GM12878 (cell line): Measurements from ENCODE around the gene SPSB3. TPM values are rescaled to one million over a fixed set of nuclear protein-coding genes. Genes with fewer than 3 reads are reported as not detected.

Experiments used
- ATAC-seq: fragments of 200-7000 bp; cut with Tn5 transposase; 3 replicates; pipeline ENCODE4 v1.9.1; 2020; ENCODE audit warnings: mild to moderate bottlenecking, moderate library complexity
- BruUV-seq: library from RNA; stranded (reverse); fragments of 400-500 nt; replicated peaks from 2 replicates; lab custom pipeline; 2021; lab: Mats Ljungman, UMichigan
- CTCF ChIA-PET: fragments of 300-600 bp; sonication (Branson Sonifier 250); formaldehyde crosslinking; extraction: SDS; loops from one replicate; lab custom pipeline; 2021; ENCODE audit warnings: inconsistent platforms; lab: Yijun Ruan, JAX
- POLR2A ChIA-PET: fragments of 350-600 bp; formaldehyde crosslinking; extraction: SDS; loops from one replicate; lab custom pipeline; 2021; ENCODE audit warnings: inconsistent platforms; lab: Charles Lee
- RAD21 ChIA-PET: fragments of 300-600 bp; sonication (Branson Sonifier 250); formaldehyde crosslinking; loops from one replicate; lab custom pipeline; 2023; ENCODE audit warnings: antibody characterized with exemption; ENCODE audit not compliant: unreplicated experiment; lab: Charles Lee
- SMC1A ChIA-PET: fragments of 300-600 bp; sonication (Branson Sonifier 250); formaldehyde crosslinking; loops from one replicate; lab custom pipeline; 2023; ENCODE audit not compliant: unreplicated experiment, uncharacterized antibody; lab: Charles Lee
- DNase-seq: peaks from one replicate; pipeline ENCODE4 v3.0.0-alpha.2; 2011; ENCODE audit warnings: low read depth, low spot score
- FAIRE-seq: peaks from 3 replicates; lab custom pipeline; 2011; peaks lifted over from hg19 to GRCh38; lab: Jason Lieb, UNC
- H2AFZ ChIP-seq: 2 replicates; pipeline ENCODE4 v1.6.0; 2011; ENCODE audit warnings: low read depth, low read length, control low read depth; ENCODE audit not compliant: control insufficient read depth
- H3K27ac ChIP-seq: 2 replicates; pipeline ENCODE4 v1.5.1; 2011; ENCODE audit warnings: control low read depth; ENCODE audit not compliant: control insufficient read depth, insufficient read depth
- H3K27me3 ChIP-seq, 2 experiments: replicated peaks in 1 of 2; 2 replicates each; pipeline versions ENCODE4 v1.6.0 to v1.6.1; 2011; ENCODE audit warnings: low read length in 1 of 2; ENCODE audit not compliant: control insufficient read depth in 2 of 2, insufficient read depth in 2 of 2
- H3K36me3 ChIP-seq, 2 experiments: 2 replicates each; pipeline ENCODE4 v1.5.1; 2011; ENCODE audit warnings: low read length in 1 of 2; ENCODE audit not compliant: control insufficient read depth in 2 of 2, insufficient read depth in 2 of 2
- H3K4me1 ChIP-seq: 2 replicates; pipeline ENCODE4 v1.6.1; 2011; ENCODE audit warnings: mild to moderate bottlenecking, low read length, moderate library complexity, mixed read lengths; ENCODE audit not compliant: control insufficient read depth, insufficient read depth
- H3K4me2 ChIP-seq: 2 replicates; pipeline ENCODE4 v1.6.0; 2011; ENCODE audit warnings: control low read depth; ENCODE audit not compliant: control insufficient read depth, insufficient read depth
- H3K4me3 ChIP-seq: fragments of 200-600 bp; sonication (generic); 2 replicates; pipeline ENCODE4 v1.5.1; 2016
- H3K79me2 ChIP-seq: 2 replicates; pipeline ENCODE4 v1.6.0; 2011; ENCODE audit warnings: low read length; ENCODE audit not compliant: control insufficient read depth, insufficient read depth
- H3K9ac ChIP-seq: 2 replicates; pipeline ENCODE4 v1.8.0; 2011; ENCODE audit warnings: low read length, control low read depth, mixed read lengths; ENCODE audit not compliant: control insufficient read depth, insufficient read depth
- H3K9me3 ChIP-seq: replicated peaks from 3 replicates; pipeline ENCODE4 v1.5.1; 2011; ENCODE audit warnings: mild to moderate bottlenecking, low read length; ENCODE audit not compliant: control insufficient read depth, insufficient read depth
- H4K20me1 ChIP-seq: 2 replicates; pipeline ENCODE4 v1.6.0; 2011; ENCODE audit not compliant: control insufficient read depth, insufficient read depth
- ETV6 ChIP-seq, 2 experiments: fragments of 450-650 bp in 1 of 2; IDR thresholded peaks in 1 of 2; conservative IDR thresholded peaks in 1 of 2; 2 replicates each; pipeline ENCODE4 v1.6.1; 2014; ENCODE audit warnings: antibody characterized with exemption in 1 of 2, borderline replicate concordance in 1 of 2, low read depth in 1 of 2, mild to moderate bottlenecking in 1 of 2, moderate library complexity in 1 of 2
- RAD21 ChIP-seq: IDR thresholded peaks from 2 replicates; pipeline ENCODE4 v1.6.1; 2011; ENCODE audit warnings: mild to moderate bottlenecking, low read depth, low read length, moderate library complexity; ENCODE audit not compliant: insufficient read depth
- TCF12 ChIP-seq: IDR thresholded peaks from 2 replicates; pipeline ENCODE4 v1.6.1; 2011; ENCODE audit warnings: low read depth, mild to moderate bottlenecking, low read length
- YBX1 ChIP-seq: fragments of 450-650 bp; IDR thresholded peaks from 2 replicates; pipeline ENCODE4 v1.6.1; 2016; ENCODE audit warnings: antibody characterized with exemption
- WGBS: methylation state at CpG from one replicate; pipeline ENCODE4 v1.1.6; 2016; ENCODE audit warnings: low lambda C conversion rate; ENCODE audit not compliant: insufficient replicate concordance, insufficient coverage; ENCODE audit errors: missing lambda C conversion rate; 5-methylcytosine and 5-hydroxymethylcytosine counted together
- in situ Hi-C: fragments of 300-500 bp; cut with MboI; formaldehyde crosslinking; loops from 9 replicates; pipeline ENCODE4 v1.14.3; 2018; ENCODE audit warnings: mixed read lengths
- intact Hi-C: fragments of 100-400 bp; cut with micrococcal nuclease; formaldehyde crosslinking; loops from one replicate; pipeline ENCODE4 v1.14.2; 2022; ENCODE audit not compliant: unreplicated experiment
- polyA plus RNA-seq, 11 experiments: library from polyadenylated mRNA; depleted of rRNA in 4 of 11; unstranded in 6 of 11; stranded (reverse) in 5 of 11; fragments of >200 nt; fragmentation: Nextera tagmentation in 4 of 11; fragmentation: Illumina TruSeq in 1 of 11; extraction: Ambion mirVana in 4 of 11; extraction: Trizol in 1 of 11; gene quantifications; 1 replicate in 1 of 11; 2 replicates in 10 of 11; pipeline versions ENCODE4 v1.2.1 to v1.2.3, GENCODE V29; 2011 to 2016; ENCODE audit warnings: inconsistent platforms in 2 of 11, missing spikeins in 2 of 11, low read depth in 1 of 11
- total RNA-seq, 4 experiments: library from RNA; depleted of rRNA in 3 of 4; stranded (reverse); fragments of >200 nt in 3 of 4; fragmentation: Illumina TruSeq in 1 of 4; extraction: Trizol in 1 of 4; gene quantifications; 2 replicates each; pipeline versions ENCODE4 v1.2.1 to v1.2.3, GENCODE V29; 2013 to 2021
- TF ChIP-seq, protein P1 (sequence below): IDR thresholded peaks from 2 replicates; pipeline ENCODE4 v1.6.1; 2012; ENCODE audit warnings: low read depth, low read length, improper control_type of control experiment
- TF ChIP-seq, protein P2 (sequence below), 3 experiments: IDR thresholded peaks in 2 of 3; conservative IDR thresholded peaks in 1 of 3; 2 replicates each; pipeline ENCODE4 v1.5.1; 2011; ENCODE audit warnings: low read depth in 3 of 3, low read length in 3 of 3, mild to moderate bottlenecking in 3 of 3, control low read depth in 2 of 3, moderate library complexity in 2 of 3, inconsistent platforms in 1 of 3, mixed read lengths in 1 of 3; ENCODE audit not compliant: control insufficient read depth in 2 of 3, insufficient read depth in 1 of 3; ENCODE audit errors: extremely low read depth in 1 of 3

SPSB3 gene
- total and polyA plus RNA-seq, 10 of the 15 experiments (the other 5 are each of a cell fraction or from before 2014, with no cell fraction given): 0.31 to 26.9 (median 14.0) TPM

DNA sequence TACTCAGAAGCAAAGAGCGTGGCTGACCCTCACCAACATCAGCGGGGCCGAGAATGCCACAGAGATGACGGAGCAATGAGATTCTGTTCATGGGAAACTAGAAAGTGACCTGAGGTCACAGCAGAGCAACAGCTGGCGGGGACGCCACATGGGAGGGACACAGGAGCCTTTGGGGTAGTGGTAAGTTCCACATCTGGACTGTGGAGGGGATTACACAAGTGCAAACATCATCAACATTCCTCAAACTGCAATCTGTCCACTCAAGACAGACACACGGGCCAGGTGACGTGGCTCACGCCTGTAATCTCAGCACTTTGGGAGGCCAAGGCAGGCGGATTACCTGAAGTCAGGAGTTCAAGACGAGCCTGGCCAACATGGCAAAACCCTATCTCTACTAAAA is 33.1 kb upstream of the SPSB3 start (continued):
- TF ChIP-seq, protein P1, sequence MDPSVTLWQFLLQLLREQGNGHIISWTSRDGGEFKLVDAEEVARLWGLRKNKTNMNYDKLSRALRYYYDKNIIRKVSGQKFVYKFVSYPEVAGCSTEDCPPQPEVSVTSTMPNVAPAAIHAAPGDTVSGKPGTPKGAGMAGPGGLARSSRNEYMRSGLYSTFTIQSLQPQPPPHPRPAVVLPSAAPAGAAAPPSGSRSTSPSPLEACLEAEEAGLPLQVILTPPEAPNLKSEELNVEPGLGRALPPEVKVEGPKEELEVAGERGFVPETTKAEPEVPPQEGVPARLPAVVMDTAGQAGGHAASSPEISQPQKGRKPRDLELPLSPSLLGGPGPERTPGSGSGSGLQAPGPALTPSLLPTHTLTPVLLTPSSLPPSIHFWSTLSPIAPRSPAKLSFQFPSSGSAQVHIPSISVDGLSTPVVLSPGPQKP: no peak

DNA sequence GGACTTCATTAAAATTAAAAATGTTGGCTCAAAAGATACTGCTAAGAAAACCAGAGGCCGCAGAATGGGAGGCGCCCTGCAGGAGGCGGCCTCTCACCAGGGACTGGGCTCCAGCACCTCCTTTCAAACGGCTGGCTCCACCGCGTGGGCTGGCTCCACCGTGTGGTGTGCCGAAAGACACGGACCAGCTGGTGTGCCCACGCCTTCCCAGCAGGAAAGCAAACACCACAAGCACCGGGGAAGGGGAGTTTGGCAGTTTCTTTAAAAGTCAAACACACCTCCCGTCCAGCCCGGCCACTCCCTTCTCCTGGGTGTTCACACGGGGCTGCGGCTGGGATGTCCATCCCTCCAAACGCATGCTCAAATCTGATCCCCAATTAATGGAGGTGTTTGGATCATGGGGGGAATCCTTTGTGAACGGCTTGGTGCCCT is 30.4 kb upstream of the SPSB3 start:
- Histone ChIP-seq H3K9me3 (no peaks in the 10 kb centered on the region), H3K4me1 (no peaks in the 10 kb centered on the region), H3K27ac (no peak overlapping the region), H3K4me2 (no peak overlapping the region), H2AFZ (no peak overlapping the region), H3K79me2 (no peaks in the 10 kb centered on the region), H3K27me3 (no peaks in the 10 kb centered on the region), H4K20me1 (no peaks in the 10 kb centered on the region), H3K4me3 (no peak overlapping the region), H3K9ac (no peak overlapping the region), H3K36me3 (peaks cover 0 to 1% of the 10 kb centered on the region in 2 experiments; a peak in 3 of 4 replicates)
- ATAC-seq (peak; percentile 67), FAIRE-seq (no peak), DNase-seq (no peak)
- TF ChIP-seq, protein P2, sequence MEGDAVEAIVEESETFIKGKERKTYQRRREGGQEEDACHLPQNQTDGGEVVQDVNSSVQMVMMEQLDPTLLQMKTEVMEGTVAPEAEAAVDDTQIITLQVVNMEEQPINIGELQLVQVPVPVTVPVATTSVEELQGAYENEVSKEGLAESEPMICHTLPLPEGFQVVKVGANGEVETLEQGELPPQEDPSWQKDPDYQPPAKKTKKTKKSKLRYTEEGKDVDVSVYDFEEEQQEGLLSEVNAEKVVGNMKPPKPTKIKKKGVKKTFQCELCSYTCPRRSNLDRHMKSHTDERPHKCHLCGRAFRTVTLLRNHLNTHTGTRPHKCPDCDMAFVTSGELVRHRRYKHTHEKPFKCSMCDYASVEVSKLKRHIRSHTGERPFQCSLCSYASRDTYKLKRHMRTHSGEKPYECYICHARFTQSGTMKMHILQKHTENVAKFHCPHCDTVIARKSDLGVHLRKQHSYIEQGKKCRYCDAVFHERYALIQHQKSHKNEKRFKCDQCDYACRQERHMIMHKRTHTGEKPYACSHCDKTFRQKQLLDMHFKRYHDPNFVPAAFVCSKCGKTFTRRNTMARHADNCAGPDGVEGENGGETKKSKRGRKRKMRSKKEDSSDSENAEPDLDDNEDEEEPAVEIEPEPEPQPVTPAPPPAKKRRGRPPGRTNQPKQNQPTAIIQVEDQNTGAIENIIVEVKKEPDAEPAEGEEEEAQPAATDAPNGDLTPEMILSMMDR (IDR thresholded peaks at IDR 0.05 in 2 of 3, conservative IDR thresholded peaks at IDR 0.05 in 1 of 3; ENCODE audit: control insufficient read depth in 2 of 3, extremely low read depth in 1 of 3, insufficient read depth in 1 of 3, low read depth in 3 of 3, low read length in 3 of 3): peak; percentile 17 to 34 (median 33); a peak in 4 of 6 replicates
- TF ChIP-seq YBX1: no peak
- TF ChIP-seq ETV6 (conservative IDR thresholded peaks at IDR 0.05 in 1 of 2, IDR thresholded peaks at IDR 0.05 in 1 of 2; ENCODE audit: borderline replicate concordance in 1 of 2, low read depth in 1 of 2): no peak
- TF ChIP-seq TCF12: 0 out of 2 replicates have a peak, but pooled peaks have one; percentile 18
- TF ChIP-seq RAD21: peak; percentile 26; the same call in 1 of the 2 replicates
- RAD21 ChIA-PET: no interaction called here
- BruUV-seq: no TSS peak
- CTCF ChIA-PET: no interaction called here
- intact Hi-C loops: no loop called here
- WGBS: 79% methylated on average over 17 of the region's 17 CpGs
- SMC1A ChIA-PET: no interaction called here
- in situ Hi-C loops: no loop called here
- POLR2A ChIA-PET: interaction anchor here (0.5 kb wide), 1 partner anchor 340 kb away, joined by 3 read pairs; no protein-coding TSS in a partner anchor
